ENCODE results near the gene IQCF2.
"Not testable (repeated sequence)": the region's sequence is repeated elsewhere in the genome, so short reads cannot be mapped to it uniquely, and the experiment has no call there.

The IQCF2 gene

DNA sequence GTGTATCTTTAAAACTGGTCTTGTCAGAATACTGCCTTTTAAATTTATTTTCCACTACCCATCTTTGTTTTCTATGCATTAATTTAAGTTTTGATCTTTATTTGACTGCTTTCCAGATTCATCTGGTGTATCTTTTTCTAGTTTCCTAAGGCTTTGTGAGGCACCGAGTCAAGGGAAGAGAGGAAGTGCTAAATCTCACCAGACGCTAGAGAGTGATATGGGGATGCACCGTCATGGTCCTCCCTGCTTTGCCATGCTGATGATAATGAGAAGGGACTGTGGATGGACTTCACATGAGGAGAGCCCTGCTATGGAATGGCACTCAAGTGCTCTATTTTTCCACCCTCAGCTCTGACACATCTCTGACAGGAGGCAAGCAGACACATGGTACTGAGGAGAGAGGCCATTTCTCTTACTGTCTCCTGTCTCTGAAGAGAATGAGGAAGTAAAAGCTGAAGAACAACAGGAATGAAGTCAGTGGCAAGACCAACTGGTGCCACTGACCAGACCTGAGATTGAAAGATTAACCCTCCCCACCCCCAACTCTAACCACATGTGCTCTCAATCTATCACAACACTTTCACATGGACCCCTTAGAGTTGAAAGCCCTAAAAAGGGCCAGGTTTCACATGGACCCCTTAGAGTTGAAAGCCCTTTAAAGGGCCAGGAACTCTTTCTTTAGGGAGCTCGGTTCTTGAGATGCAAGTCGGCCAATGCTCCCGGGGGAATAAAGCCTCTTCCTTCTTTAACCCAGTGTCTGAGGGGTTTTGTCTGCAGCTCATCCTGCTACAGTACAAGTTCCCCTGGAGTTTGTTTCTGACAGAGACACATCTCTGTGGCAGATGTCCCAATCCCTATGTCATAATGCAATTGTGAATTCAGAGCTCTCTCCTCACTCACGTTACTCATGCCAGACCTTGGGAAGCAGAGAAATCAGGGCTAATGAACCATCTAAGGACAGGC lies at the start of gene IQCF2:
TSS of gene IQCF2 (plus strand) at position 913 of the 963 bp plus-strand sequence. CDS start 52 bp downstream, outside the sequence.
- no peak for DNase-seq (ENCODE audit: low spot score)

DNA sequence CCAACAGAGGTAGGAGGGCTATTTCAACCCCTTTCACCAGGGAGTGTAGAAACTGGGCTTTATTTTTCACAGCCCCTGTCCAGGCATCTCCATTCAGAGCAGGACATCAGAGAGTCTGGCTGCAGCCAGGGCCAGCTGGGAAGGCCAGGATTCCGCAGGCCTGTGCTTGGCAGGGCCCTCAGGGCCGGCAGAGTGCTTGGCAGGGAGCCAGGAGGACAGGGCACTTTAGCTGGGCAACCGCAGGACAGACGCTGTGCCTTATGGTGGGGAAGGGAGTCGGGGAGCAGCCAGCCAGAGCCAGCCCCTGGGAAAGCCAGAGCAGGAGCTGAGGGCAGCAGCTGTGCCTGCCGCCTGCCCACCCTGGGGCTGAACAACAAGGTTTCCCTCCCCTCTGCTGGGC lies 47.9 kb upstream of the IQCF2 start:
- DNase-seq (ENCODE audit: low spot score) = no peak

DNA sequence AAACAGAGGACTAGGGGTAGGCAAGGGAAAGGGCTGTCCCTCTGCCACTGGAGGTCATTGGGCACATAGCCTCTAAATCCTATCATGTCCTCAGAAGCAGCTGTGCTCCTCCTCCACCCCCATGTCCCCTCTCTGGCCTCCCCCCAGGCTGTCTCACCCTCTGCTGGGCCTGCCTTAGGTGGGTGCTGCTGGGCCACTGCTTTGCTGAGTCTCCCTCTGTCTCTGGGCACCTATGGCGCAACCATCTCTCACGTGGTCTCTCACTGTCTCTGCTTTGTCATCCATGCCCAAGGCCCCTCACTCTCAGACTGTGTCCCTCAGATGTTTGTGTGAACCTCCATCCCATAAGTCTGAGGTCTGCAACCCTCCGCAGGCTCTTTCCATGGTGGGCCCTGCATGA lies 47.4 kb upstream of the IQCF2 start:
- DNase-seq (ENCODE audit: low spot score) = no peak

DNA sequence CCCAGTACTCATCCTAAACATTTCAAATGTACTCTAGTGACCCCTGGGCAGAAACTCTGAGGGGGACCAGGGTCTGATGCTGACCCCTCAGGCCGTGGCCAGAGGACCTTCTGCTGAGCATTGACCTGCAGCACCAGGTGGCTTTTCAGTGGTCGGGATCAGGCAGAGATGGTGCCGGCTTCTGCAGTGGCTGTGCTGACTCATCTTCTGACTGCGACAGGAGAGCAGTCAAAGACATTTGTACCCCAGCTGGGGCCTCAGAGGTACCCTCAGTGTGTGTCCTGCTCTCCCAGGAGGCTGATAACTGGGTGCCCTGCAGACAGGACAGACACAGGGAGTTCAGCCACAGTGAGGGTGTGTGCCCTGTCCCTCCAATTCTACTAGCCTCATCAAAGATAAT lies 45.8 kb upstream of the IQCF2 start:
- no peak for DNase-seq (ENCODE audit: low spot score)

DNA sequence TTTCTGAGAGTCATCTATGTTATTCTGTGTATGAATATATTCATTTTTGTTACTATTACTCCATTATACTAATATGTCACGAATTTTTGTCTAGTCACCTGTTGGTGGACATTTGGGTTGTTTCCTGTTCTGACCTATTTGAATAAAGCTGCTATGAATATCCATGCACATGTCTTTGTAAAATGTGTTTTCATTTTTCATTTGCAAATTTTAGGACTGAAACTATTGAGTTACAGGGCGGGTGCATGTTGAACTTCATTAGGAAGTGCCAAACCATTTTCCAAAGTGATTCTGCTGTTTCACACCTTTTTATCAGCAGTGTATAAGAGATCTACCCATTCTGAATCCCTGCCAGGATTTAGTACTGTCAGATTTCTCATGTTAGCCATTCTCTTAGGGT lies 44.7 kb upstream of the IQCF2 start:
- DNase-seq (ENCODE audit: low spot score) = no peak

DNA sequence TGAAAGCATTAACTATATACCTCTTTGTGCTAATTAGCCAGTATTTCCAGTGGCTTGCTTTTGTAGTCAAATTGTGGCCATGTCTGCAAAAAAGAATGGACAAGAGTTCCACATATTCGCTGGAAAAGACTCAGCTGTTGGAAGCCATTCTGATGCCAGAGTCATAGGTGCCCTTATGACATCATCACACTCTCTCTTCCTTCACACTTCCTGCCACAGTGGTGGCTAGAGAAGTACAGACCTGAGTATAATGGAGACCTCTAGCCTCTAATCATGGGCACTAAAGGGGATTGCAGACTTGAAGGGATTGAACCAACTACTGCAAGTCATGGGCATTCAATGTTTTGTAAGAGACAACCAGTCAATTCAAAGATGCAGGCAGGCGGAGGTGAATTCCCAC lies 44.0 kb upstream of the IQCF2 start:
- DNase-seq (ENCODE audit: low spot score) = no peak

DNA sequence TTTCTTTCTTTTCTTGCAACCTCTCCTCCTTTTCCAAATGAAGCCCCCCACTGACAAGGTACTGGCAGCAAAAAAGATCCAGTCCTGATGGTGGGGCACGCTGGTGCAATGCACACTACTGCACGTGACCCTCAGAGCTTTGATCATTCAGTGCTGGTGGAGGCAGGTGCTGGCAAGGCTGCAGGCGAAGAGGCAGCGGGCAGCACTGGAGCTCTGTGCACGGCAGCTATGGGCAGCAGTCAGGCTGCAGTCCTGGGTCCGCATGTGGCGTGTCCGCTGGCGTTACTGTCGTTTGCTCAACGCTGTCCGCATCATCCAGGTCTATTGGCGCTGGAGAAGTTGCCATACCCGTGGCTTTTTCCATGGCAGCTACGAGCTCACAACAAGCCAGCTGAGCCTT lies 42.3 kb upstream of the IQCF2 start:
- DNase-seq (ENCODE audit: low spot score) = no peak

DNA sequence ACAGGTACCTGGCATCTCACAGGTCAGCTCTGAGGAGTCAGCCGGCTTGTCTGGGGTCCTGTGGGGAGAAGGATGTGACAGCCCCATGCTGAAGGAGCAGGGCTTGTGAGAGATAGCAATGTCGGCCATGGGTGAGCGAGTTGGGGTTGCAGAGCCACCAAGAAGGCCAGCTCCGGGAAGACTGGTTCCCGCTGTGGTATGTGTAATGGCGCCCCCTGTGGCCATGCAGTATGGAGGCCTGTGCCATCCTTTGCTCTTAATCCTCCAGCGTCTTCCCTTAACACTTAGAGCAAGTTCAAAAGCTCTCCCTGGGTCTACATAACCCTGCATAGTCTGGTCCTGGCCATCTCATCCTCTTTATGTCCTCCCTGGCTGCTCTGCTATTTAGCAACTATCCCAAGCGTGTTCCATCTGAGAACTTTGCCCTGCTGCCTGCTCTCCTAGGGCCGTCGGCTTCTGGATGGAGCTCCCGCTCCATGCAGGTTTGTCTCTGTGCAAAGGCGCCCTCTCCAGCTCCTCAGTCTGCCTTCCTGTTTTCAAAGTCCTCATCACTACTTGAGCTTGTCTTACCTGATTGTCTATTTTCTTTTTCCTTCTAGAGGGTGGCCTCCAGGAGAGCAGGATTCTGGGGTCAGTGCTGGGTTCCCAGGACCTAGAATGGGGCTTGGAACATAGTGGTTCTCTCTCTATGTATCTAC lies 41.6 kb upstream of the IQCF2 start:
- DNase-seq (ENCODE audit: low spot score) = no peak

DNA sequence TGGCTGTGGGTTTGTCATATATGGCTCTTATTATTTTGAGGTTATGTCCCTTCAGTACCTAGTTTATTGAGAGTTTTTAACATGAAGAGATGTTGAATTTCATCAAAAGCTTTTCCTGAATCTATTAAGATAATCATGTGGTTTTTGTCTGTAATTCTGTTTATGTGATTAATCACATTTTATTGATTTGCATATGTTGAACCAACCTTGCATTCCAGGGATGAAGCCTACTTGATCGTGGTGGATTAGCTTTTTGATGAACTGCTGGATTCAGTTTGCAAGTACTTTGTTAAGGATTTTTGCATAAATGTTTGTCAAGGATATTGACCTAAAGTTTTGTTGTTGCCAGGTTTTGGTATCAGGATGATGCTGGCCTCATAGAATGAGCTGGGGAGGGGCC lies 33.1 kb upstream of the IQCF2 start:
- DNase-seq (ENCODE audit: low spot score) = no peak

DNA sequence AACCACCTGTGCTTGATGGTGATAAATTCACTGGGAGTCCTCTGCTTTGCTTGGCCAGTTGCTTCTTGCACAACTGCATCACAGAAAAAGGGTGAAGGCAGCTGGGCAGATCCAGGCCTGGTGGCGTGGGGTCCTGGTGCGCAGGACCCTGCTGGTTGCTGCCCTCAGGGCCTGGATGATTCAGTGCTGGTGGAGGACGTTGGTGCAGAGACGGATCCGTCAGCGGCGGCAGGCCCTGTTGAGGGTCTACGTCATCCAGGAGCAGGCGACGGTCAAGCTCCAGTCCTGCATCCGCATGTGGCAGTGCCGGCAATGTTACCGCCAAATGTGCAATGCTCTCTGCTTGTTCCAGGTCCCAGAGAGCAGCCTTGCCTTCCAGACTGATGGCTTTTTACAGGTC lies 31.1 kb upstream of the IQCF2 start:
- no peak for DNase-seq (ENCODE audit: low spot score)

DNA sequence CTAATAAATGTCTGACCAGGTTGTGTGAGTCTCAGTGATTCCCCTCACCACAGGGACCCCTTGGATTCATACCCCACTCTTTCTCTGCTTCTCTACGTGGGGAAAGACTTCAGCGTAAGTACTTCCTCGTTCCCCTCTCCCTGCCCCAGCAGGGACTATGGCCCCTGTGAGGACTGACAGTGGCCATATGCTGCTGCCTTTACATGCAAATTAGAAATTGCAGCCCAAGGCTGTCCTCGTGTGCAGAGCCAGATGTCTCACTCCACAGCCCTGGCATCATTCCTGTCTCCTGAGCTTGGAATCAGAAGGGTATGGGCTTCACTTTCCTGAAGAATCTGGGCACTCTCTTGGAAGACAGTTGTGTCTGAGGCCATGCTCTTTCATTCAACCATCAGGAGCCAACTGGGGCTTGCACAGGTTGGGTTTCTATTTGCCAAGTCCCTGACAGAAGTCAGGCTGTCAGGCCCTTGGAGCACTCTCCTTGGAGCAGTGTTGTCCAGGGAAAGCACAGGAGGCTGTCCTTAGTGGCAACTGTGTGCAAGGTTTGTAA lies 30.5 kb upstream of the IQCF2 start:
- DNase-seq (ENCODE audit: low spot score) = no peak

DNA sequence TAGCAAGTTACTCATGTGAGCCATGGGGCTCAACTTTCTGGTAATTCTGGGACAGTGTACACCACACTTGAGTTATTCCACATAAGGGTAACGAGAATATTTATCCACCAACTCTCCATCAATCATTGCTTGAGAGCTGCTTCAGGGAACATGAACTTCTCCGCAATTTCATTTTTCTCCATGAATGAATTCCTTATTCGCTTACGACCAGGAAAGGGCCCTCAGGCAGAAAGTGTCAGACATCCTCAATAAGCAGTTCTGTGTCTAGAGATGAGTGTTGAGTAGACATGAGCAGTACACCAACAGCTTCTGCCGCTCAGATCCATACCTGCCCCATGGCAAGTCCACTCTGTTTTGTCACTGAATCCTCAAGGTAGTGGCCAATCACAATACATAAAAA lies 24.8 kb upstream of the IQCF2 start:
- no peak for DNase-seq (ENCODE audit: low spot score)

DNA sequence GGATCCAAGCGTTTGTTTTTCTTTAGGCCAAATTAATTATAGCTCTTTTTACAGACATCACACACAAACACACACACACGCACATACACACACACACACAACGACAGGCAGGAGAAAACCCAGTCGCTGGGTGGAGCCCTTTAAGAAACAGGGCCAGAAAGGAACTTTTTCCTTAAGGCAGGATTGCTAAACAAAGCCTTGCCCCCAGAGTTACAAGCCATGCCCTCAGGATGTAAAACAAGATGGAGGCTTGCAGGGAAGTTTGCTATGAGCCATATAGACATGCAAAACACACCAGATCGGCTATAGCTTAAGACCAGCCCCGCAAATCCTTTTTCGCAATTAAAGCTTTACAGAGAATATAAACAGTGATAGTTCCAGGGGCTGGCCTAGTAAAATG lies 16.3 kb upstream of the IQCF2 start:
- DNase-seq (ENCODE audit: low spot score) = no peak

DNA sequence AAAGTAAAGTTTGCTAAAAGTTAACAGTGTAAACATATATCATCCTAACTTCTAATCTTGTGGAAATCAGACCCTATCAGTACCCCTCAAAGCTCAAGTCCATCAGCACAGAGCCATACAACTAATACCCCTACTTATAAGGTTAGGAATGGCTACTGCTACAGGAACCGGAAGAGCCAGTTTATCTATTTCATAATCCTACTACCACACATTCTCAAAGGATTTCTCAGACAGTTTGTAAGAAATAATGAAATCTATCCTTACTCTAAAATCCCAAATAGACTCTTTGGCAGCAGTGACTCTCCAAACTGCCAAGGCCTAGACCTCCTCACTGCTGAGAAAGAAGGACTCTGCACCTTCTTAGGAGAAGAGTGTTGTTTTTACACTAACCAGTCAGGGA lies 6.0 kb upstream of the IQCF2 start:
- not testable (repeated sequence) for DNase-seq (ENCODE audit: low spot score)

DNA sequence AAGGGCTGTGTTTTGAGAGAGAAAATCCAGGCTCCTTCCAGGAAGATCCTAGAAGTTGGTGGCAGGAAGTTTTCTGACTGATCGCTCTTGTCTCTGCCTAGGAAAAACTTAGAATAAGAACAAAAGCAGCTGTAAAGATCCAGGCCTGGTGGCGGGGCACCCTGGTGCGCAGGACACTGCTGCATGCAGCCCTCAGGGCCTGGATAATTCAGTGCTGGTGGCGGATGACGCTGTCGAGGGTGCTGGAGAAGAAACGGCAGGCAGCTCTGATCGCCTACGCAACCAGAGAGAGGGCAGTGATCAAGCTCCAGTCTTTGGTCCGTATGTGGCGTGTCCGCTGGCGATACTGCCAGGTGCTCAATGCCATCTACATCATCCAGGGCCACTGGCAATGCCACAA lies 1.5 kb downstream of the IQCF2 start:
- DNase-seq (ENCODE audit: low spot score) = no peak

DNA sequence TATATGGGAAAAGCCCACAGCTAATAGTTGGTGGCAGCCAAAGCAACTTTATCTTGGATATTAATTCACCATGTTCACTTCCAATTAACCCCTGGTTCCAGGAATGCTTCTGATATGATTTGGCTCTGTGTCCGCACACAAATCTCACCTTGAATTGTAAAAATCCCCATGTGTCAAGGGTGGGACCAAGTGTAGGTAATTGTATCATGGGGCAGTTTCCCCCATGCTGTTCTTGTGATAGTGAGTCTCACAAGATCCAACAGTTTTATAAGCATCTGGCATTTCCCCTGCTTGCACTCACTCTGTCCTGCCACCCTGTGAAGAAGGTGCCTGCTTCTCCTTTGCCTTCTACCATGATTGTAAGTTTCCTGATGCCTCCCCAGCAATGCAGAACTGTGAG lies 7.5 kb downstream of the IQCF2 start:
- DNase-seq (ENCODE audit: low spot score) = not testable (repeated sequence)

DNA sequence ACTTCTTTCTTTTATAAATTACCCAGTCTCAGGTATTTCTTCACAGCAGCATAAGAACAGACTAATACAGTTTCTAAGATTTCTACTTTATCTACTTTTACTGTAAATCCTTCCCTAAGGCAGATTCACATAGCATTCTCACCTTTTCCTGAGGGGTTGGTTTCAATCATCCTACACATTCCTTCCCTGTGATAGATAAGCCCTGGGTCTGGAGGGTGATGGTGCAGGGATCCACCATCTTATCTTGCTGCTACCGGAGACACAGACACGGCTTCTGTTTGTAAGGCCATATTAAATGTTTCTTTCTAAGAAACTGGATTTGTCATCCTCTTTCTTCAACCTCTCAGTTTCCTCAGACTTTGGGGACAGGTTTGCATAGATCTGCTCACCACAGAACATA lies 7.9 kb downstream of the IQCF2 start:
- DNase-seq (ENCODE audit: low spot score) = no peak

DNA sequence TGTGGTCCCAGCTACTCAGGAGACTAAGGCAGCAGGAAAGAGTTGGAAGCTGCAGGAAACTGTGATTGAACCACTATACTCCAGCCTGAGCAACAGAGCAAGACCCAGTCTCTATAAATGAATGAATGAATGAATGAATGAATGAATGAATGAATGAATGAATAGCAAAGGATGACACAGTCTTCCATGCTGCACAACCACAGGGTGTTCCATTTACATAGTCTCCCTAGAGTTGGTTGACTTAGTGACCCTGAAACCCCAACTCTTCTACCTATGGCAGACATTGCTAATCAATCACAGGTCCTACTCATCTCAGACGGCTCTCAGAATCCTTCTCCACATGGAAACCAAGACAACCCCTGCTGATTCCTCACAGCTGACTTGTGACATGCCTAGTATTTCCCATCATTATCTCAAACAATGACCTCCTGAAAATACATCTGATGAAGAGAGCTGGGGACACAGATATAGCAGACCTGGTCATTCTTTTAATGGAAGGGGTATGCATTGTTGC lies 11.9 kb downstream of the IQCF2 start:
- DNase-seq (ENCODE audit: low spot score) = no peak

DNA sequence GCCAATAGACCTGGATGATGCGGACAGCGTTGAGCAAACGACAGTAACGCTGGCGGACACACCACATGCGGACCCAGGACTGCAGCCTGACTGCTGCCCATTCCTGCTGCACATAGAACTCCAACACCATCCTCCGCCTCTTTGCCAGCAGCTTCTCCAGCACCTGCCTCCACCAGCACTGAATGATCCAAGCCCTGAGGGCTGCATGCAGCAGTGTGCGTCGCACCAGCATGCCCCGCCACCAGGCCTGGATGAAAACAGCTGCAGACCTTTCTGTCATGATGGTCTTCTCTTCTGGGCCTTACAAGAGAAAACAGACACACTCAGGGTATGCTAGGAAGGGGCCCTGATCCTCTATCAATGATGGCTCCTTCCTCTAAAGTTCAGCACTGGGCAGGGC lies 12.5 kb downstream of the IQCF2 start:
- no peak for DNase-seq (ENCODE audit: low spot score)

DNA sequence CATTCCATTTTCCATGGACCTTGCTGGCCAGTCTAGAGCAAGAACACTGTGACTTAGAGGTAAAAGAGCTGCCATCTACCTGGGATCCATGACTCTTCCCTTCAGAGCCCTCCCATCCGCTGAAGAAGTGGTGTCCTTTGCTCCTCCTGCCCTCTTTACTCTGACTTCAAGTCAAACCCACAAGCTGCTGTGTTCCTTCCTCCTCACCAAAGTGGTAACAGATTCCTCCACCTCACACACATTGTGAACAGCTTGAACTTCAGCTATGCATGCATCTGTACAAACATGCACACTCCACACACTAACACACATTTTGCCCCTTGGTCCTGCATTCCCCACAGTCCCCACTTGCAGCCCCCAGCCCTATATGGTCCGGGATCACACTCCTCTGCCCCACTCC lies 13.0 kb downstream of the IQCF2 start:
- DNase-seq (ENCODE audit: low spot score) = no peak

DNA sequence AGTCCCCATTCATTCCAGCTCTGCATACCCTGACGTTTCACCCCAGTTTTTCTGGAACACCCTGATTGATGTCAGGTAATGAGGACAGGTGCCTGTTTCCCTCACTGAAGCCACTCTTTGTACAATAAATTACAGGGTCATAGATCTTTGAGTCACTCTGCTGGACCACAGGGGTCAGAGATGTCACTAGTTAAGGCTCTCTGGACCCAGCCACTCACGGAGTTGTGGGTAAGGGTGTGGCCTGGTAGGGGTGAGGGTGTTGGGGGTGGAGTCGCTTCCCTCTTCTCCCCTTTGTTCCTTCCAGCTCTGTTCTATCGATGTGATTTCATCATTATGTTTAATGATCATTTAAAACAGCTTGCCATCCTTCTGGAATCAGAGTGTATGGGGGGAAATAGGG lies 13.5 kb downstream of the IQCF2 start:
- no peak for DNase-seq (ENCODE audit: low spot score)

DNA sequence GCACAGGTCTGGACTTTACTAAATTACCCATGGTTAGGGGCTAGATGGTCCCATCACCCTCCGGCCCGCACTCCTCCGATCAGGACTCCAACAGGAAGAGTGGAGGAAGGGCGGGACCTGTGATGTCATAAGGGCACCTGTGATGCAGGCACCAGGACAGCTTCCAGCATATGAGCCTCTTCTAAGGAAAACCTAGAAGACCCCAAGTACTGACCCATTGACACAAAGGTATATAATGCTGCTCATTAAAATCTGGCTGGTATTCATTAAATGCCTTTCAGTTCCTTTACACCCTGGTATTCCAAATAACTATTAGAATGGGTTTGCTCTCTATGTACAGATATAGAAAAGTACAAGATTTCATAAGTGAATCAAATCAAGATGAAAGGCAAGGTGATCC lies 14.1 kb downstream of the IQCF2 start, which contains the start of gene IQCF5:
TSS of gene IQCF5 (minus strand) at position 101 of the 400 bp plus-strand sequence. CDS start at position 31, 70 bp downstream.
- DNase-seq (ENCODE audit: low spot score) = no peak

DNA sequence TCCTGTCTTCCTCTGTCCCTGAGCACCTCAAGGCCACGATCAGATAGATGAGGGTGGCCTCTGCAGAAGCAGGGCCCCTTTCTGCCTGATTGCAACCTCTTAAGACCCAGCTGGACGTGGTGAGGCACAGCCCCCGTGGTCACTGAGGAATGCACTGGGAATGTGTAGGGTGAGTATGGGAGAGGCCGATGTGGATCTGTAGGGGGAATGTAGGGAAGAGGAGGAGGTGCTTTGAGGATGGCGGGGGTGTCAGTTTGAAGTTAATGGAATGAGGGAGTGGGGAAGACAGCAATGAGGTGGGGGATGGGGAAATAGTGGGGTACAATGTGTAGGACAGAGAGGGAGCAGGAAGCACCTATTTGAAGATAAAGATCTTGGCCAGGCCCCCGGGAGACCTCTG lies 14.8 kb downstream of the IQCF2 start:
- DNase-seq (ENCODE audit: low spot score) = no peak
